ENCODE measurements around the gene PARD3B. TPM values are rescaled to one million over a fixed set of nuclear protein-coding genes. Genes with fewer than 3 reads are reported as not detected.

The PARD3B gene
- total RNA-seq, 1 experiment from 2014 or later: 3.9 TPM

- ATAC-seq: no peak
- intact Hi-C loops (cut with micrococcal nuclease): no loop called here
- no peaks in the 10 kb centered on the region for H3K27me3 ChIP-seq (ENCODE audit: low read length)
- no peaks in the 10 kb centered on the region for H3K9me2 ChIP-seq (replicated peaks; ENCODE audit: low read length)
- H2AFZ ChIP-seq (ENCODE audit: low read length): no peak overlapping the region
- H3K9ac ChIP-seq (ENCODE audit: low read length): no peak overlapping the region
- H3K4me2 ChIP-seq (ENCODE audit: low read length): no peak overlapping the region
- H3F3A ChIP-seq (ENCODE audit: low read length, unreplicated experiment): no peaks in the 10 kb centered on the region
- ChIA-PET POLR2A (ENCODE audit: unreplicated experiment) (no interaction called here), CTCF (no interaction called here)
- no peaks in the 10 kb centered on the region for H3K9me3 ChIP-seq (ENCODE audit: low read length)
- no peaks in the 10 kb centered on the region for H3K79me2 ChIP-seq (ENCODE audit: low read length)
- DNase-seq: no peak
- no peak overlapping the region for H3K4me3 ChIP-seq (ENCODE audit: low read length)
- H3K36me3 ChIP-seq (ENCODE audit: low read depth, low read length): no peaks in the 10 kb centered on the region
- TF ChIP-seq EZH2 (IDR thresholded peaks at IDR 0.05; ENCODE audit: low read length, unreplicated experiment) (no peak), CTCF (conservative IDR thresholded peaks at IDR 0.05; ENCODE audit: low read depth, low read length) (no peak), EZH2phosphoT487 (IDR thresholded peaks at IDR 0.05; ENCODE audit: borderline replicate concordance, low read length) (no peak)
- H4K20me1 ChIP-seq (ENCODE audit: low read length): no peaks in the 10 kb centered on the region
- no peak overlapping the region for H3K27ac ChIP-seq (ENCODE audit: low read length)
- no peaks in the 10 kb centered on the region for H3K4me1 ChIP-seq (ENCODE audit: insufficient read depth, low read length)
- no TSS peak for BruUV-seq (replicated peaks)
Observed at GRCh38 chr2:205171261-205171940, 626.1 kb downstream of the PARD3B start.

DNA sequence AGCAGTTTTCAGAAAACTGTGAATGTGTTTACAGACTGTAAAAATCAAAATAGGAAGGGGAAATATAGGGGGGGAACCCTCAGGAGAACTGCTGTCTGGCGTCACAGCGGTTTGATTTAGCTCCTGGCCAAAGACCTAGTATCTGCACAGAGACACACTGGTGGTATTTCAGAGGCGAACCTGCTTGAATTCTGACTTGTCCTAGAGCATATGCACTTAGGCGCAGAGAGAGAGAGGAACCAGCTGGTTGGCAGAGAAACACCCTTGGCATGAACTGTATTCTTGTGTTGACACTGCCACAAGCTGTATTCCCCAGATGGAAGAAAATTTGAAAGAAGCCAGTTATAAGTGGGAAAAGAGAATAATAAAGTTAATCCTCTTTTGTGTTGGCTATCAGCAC lies 630.6 kb downstream of the PARD3B start:
- POLR2A ChIA-PET (ENCODE audit: unreplicated experiment): no interaction called here
- TF ChIP-seq EZH2phosphoT487 (IDR thresholded peaks at IDR 0.05; ENCODE audit: borderline replicate concordance, low read length) (no peak), CTCF (conservative IDR thresholded peaks at IDR 0.05; ENCODE audit: low read depth, low read length) (no peak), EZH2 (IDR thresholded peaks at IDR 0.05; ENCODE audit: low read length, unreplicated experiment) (no peak)

DNA sequence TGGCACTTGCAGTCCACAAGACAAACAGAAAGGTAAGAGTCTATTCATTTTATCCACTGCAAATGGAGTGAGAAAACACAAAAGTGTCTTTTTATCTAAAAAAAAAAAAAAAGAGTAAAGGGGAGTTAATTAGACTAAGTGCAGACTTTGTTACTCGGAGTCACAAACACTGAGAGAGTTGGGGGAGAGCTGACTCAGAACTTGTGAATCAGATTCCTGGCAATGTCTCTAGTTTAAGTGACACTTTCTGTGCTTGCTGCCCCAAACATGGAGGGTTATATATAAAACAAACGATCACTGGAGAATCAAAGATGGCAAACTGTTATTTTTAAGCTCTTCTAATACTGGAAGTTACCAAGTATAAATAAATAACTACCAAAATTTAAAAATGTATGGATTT lies 631.3 kb downstream of the PARD3B start:
- intact Hi-C loops (cut with micrococcal nuclease): no loop called here
- H3K27ac ChIP-seq (ENCODE audit: low read length): no peak overlapping the region
- H3K9ac ChIP-seq (ENCODE audit: low read length): no peak overlapping the region
- no peaks in the 10 kb centered on the region for H3K9me3 ChIP-seq (ENCODE audit: low read length)
- DNase-seq: peak; percentile 18
- H4K20me1 ChIP-seq (ENCODE audit: low read length): no peaks in the 10 kb centered on the region
- H3F3A ChIP-seq (ENCODE audit: low read length, unreplicated experiment): no peaks in the 10 kb centered on the region
- ChIA-PET CTCF (no interaction called here), POLR2A (ENCODE audit: unreplicated experiment) (no interaction called here)
- no peak for ATAC-seq
- H3K4me3 ChIP-seq (ENCODE audit: low read length): no peak overlapping the region
- BruUV-seq (replicated peaks): no TSS peak
- no peaks in the 10 kb centered on the region for H3K9me2 ChIP-seq (replicated peaks; ENCODE audit: low read length)
- no peaks in the 10 kb centered on the region for H3K4me1 ChIP-seq (ENCODE audit: insufficient read depth, low read length)
- H2AFZ ChIP-seq (ENCODE audit: low read length): no peak overlapping the region
- H3K4me2 ChIP-seq (ENCODE audit: low read length): no peak overlapping the region
- no peaks in the 10 kb centered on the region for H3K36me3 ChIP-seq (ENCODE audit: low read depth, low read length)
- TF ChIP-seq EZH2 (IDR thresholded peaks at IDR 0.05; ENCODE audit: low read length, unreplicated experiment): no peak
- no peak for TF ChIP-seq EZH2phosphoT487 (IDR thresholded peaks at IDR 0.05; ENCODE audit: borderline replicate concordance, low read length)
- no peak for TF ChIP-seq CTCF (conservative IDR thresholded peaks at IDR 0.05; ENCODE audit: low read depth, low read length)
- H3K79me2 ChIP-seq (ENCODE audit: low read length): no peaks in the 10 kb centered on the region
- no peaks in the 10 kb centered on the region for H3K27me3 ChIP-seq (ENCODE audit: low read length)

More for the DNA sequence above, 630.6 kb downstream of the PARD3B start:
- H2AFZ ChIP-seq (ENCODE audit: low read length): no peak overlapping the region
- no peaks in the 10 kb centered on the region for H3K9me2 ChIP-seq (replicated peaks; ENCODE audit: low read length)
- CTCF ChIA-PET: no interaction called here
- no peak overlapping the region for H3K9ac ChIP-seq (ENCODE audit: low read length)
- no peak overlapping the region for H3K27ac ChIP-seq (ENCODE audit: low read length)
- intact Hi-C loops (cut with micrococcal nuclease): no loop called here
- no peaks in the 10 kb centered on the region for H3K27me3 ChIP-seq (ENCODE audit: low read length)
- DNase-seq (no peak), ATAC-seq (no peak)
- BruUV-seq (replicated peaks): no TSS peak
- H3F3A ChIP-seq (ENCODE audit: low read length, unreplicated experiment): no peaks in the 10 kb centered on the region
- no peaks in the 10 kb centered on the region for H4K20me1 ChIP-seq (ENCODE audit: low read length)
- H3K4me1 ChIP-seq (ENCODE audit: insufficient read depth, low read length): no peaks in the 10 kb centered on the region
- no peaks in the 10 kb centered on the region for H3K36me3 ChIP-seq (ENCODE audit: low read depth, low read length)
- no peaks in the 10 kb centered on the region for H3K79me2 ChIP-seq (ENCODE audit: low read length)
- H3K4me3 ChIP-seq (ENCODE audit: low read length): no peak overlapping the region
- H3K4me2 ChIP-seq (ENCODE audit: low read length): no peak overlapping the region
- H3K9me3 ChIP-seq (ENCODE audit: low read length): no peaks in the 10 kb centered on the region

Data from PC-3 (cell line).